H9 (cell line): Measurements from ENCODE around the gene CEP112. TPM values are rescaled to one million over a fixed set of nuclear protein-coding genes. Genes with fewer than 3 reads are reported as not detected.

Source experiments
- DNase-seq: peaks from one replicate; pipeline ENCODE4 v3.0.0-alpha.2; 2017
- H2AFZ ChIP-seq: one replicate; pipeline ENCODE4 v1.6.1; 2013; ENCODE audit warnings: mild to moderate bottlenecking, low read length, control low read depth, moderate library complexity
- H2AK5ac ChIP-seq: 2 replicates; pipeline ENCODE4 v1.6.1; 2013; ENCODE audit warnings: low read length, control low read depth, mixed read lengths; ENCODE audit not compliant: insufficient read length
- H2BK120ac ChIP-seq: one replicate; pipeline ENCODE4 v1.6.1; 2013; ENCODE audit warnings: low read depth, mild to moderate bottlenecking, low read length, control low read depth, inconsistent platforms; ENCODE audit not compliant: poor library complexity, severe bottlenecking
- H2BK12ac ChIP-seq: 2 replicates; pipeline ENCODE4 v1.6.1; 2013; ENCODE audit warnings: low read length, control low read depth, mixed read lengths, low read depth; ENCODE audit not compliant: insufficient read length
- H2BK15ac ChIP-seq: 2 replicates; pipeline ENCODE4 v1.6.1; 2013; ENCODE audit warnings: low read depth, low read length, control low read depth
- H2BK20ac ChIP-seq: one replicate; pipeline ENCODE4 v1.6.1; 2013; ENCODE audit warnings: low read depth, mild to moderate bottlenecking, low read length, control low read depth, inconsistent platforms; ENCODE audit not compliant: poor library complexity, severe bottlenecking
- H2BK5ac ChIP-seq: 2 replicates; pipeline ENCODE4 v1.6.1; 2013; ENCODE audit warnings: low read length, control low read depth, mixed read lengths; ENCODE audit not compliant: insufficient read length
- H3K14ac ChIP-seq: 2 replicates; pipeline ENCODE4 v1.6.1; 2013; ENCODE audit warnings: low read length, control low read depth; ENCODE audit not compliant: insufficient read depth
- H3K18ac ChIP-seq: 2 replicates; pipeline ENCODE4 v1.6.1; 2013; ENCODE audit warnings: low read depth, mild to moderate bottlenecking, mixed read lengths, low read length, control low read depth; ENCODE audit not compliant: insufficient read length
- H3K23ac ChIP-seq: 2 replicates; pipeline ENCODE4 v1.6.1; 2013; ENCODE audit warnings: low read length, control low read depth, mixed read lengths, low read depth; ENCODE audit not compliant: insufficient read length
- H3K23me2 ChIP-seq: 2 replicates; pipeline ENCODE4 v1.6.1; 2013; ENCODE audit warnings: low read depth, mild to moderate bottlenecking, mixed read lengths, low read length, control low read depth; ENCODE audit not compliant: insufficient read length, poor library complexity, severe bottlenecking
- H3K27ac ChIP-seq: 2 replicates; pipeline ENCODE4 v1.5.1; 2013; ENCODE audit warnings: low read length, control low read depth, mixed read lengths, low read depth; ENCODE audit not compliant: insufficient read length
- H3K27me3 ChIP-seq: 2 replicates; pipeline ENCODE4 v1.6.1; 2013; ENCODE audit warnings: low read length, control low read depth, inconsistent platforms; ENCODE audit not compliant: insufficient read depth
- H3K4ac ChIP-seq: 2 replicates; pipeline ENCODE4 v1.6.1; 2013; ENCODE audit warnings: low read depth, mild to moderate bottlenecking, control low read depth, inconsistent platforms, low read length, moderate library complexity
- H3K4me1 ChIP-seq: 2 replicates; pipeline ENCODE4 v1.6.1; 2013; ENCODE audit warnings: low read length, control low read depth, inconsistent platforms; ENCODE audit not compliant: insufficient read depth
- H3K4me2 ChIP-seq: 2 replicates; pipeline ENCODE4 v1.6.1; 2013; ENCODE audit warnings: low read length, control low read depth, mixed read lengths; ENCODE audit not compliant: insufficient read length, insufficient read depth
- H3K56ac ChIP-seq: 2 replicates; pipeline ENCODE4 v1.6.1; 2013; ENCODE audit warnings: low read depth, mild to moderate bottlenecking, mixed read lengths, low read length, control low read depth; ENCODE audit not compliant: insufficient read length
- H3K79me1 ChIP-seq: 2 replicates; pipeline ENCODE4 v1.6.1; 2013; ENCODE audit warnings: low read depth, mild to moderate bottlenecking, moderate library complexity, low read length, control low read depth, inconsistent platforms; ENCODE audit not compliant: insufficient read depth, poor library complexity, severe bottlenecking
- H3K79me2 ChIP-seq: 2 replicates; pipeline ENCODE4 v1.6.1; 2013; ENCODE audit warnings: low read length, control low read depth, inconsistent platforms; ENCODE audit not compliant: insufficient read depth
- H3K9ac ChIP-seq: 2 replicates; pipeline ENCODE4 v1.6.1; 2013; ENCODE audit warnings: low read length, control low read depth, mixed read lengths; ENCODE audit not compliant: insufficient read length; ENCODE audit errors: extremely low read depth
- H3K9me3 ChIP-seq: one replicate; pipeline ENCODE4 v1.6.1; 2013; ENCODE audit warnings: low read depth, low read length, inconsistent platforms; ENCODE audit not compliant: control insufficient read depth
- H3T11ph ChIP-seq: one replicate; pipeline ENCODE4 v1.6.1; 2013; ENCODE audit warnings: mild to moderate bottlenecking, low read length, control low read depth, inconsistent platforms
- H4K20me1 ChIP-seq: one replicate; pipeline ENCODE4 v1.6.1; 2013; ENCODE audit not compliant: control insufficient read depth, insufficient read length, insufficient read depth
- H4K5ac ChIP-seq: 2 replicates; pipeline ENCODE4 v1.6.1; 2013; ENCODE audit warnings: low read depth, mild to moderate bottlenecking, mixed read lengths, low read length, control low read depth; ENCODE audit not compliant: insufficient read length
- H4K8ac ChIP-seq: replicated peaks from 2 replicates; pipeline ENCODE4 v1.6.1; 2013; ENCODE audit warnings: low read length, control low read depth, mixed read lengths, low read depth; ENCODE audit not compliant: insufficient read length
- H4K91ac ChIP-seq: 2 replicates; pipeline ENCODE4 v1.6.1; 2013; ENCODE audit warnings: low read depth, mild to moderate bottlenecking, moderate library complexity, mixed read lengths, low read length, control low read depth; ENCODE audit not compliant: insufficient read length
- H3K27ac Mint-ChIP-seq, 3 experiments: 2 replicates in 2 of 3; 3 replicates in 1 of 3; pipeline ENCODE4 v1.8.0; 2020 to 2021; ENCODE audit warnings: mixed read lengths in 3 of 3, mild to moderate bottlenecking in 1 of 3, moderate library complexity in 1 of 3
- H3K27me3 Mint-ChIP-seq: 2 replicates; pipeline ENCODE4 v1.8.0; 2021; ENCODE audit warnings: low read depth, mild to moderate bottlenecking, moderate library complexity, mixed read lengths
- H3K36me3 Mint-ChIP-seq, 3 experiments: 2 replicates in 2 of 3; 3 replicates in 1 of 3; pipeline ENCODE4 v1.8.0; 2020 to 2021; ENCODE audit warnings: low read depth in 3 of 3, mixed read lengths in 3 of 3; ENCODE audit not compliant: insufficient read depth in 1 of 3
- H3K4me1 Mint-ChIP-seq, 2 experiments: 2 replicates each; pipeline ENCODE4 v1.8.0; 2020; ENCODE audit warnings: mixed read lengths in 2 of 2
- H3K4me3 Mint-ChIP-seq, 2 experiments: 2 replicates in 1 of 2; 3 replicates in 1 of 2; pipeline ENCODE4 v1.8.0; 2020 to 2021; ENCODE audit warnings: mild to moderate bottlenecking in 2 of 2, mixed read lengths in 2 of 2, moderate library complexity in 1 of 2
- H3K9me3 Mint-ChIP-seq, 2 experiments: 2 replicates in 1 of 2; 3 replicates in 1 of 2; pipeline ENCODE4 v1.8.0; 2020; ENCODE audit warnings: mild to moderate bottlenecking in 2 of 2, mixed read lengths in 2 of 2, moderate library complexity in 1 of 2
- CTCF ChIP-seq: fragments of 200-600 bp; sonication (generic); conservative IDR thresholded peaks from 3 replicates; pipeline ENCODE4 v1.8.0; 2021; ENCODE audit warnings: antibody characterized with exemption, mild to moderate bottlenecking
- WGBS: extraction: QIAGEN DNeasy Blood & Tissue Kit; methylation state at CpG from one replicate; pipeline ENCODE4 v1.1.7; 2013; ENCODE audit warnings: missing lambda C conversion rate, low lambda C conversion rate, mixed read lengths; ENCODE audit not compliant: insufficient read length; ENCODE audit errors: extremely low coverage; 5-methylcytosine and 5-hydroxymethylcytosine counted together
- total RNA-seq: library from RNA; stranded (reverse); gene quantifications from 2 replicates; pipeline ENCODE4 v1.2.1, GENCODE V29; 2021

CEP112 gene
- total RNA-seq, 1 experiment from 2014 or later, result 5.4 TPM

- Histone ChIP-seq H3K27ac (no peak overlapping the region), H2BK15ac (no peak overlapping the region), H3K4me2 (no peak overlapping the region), H3T11ph (no peak overlapping the region), H2BK5ac (no peak overlapping the region), H3K23ac (no peak overlapping the region), H2BK120ac (no peak overlapping the region), H2AFZ (no peak overlapping the region), H3K79me1 (no peaks in the 10 kb centered on the region), H4K5ac (no peak overlapping the region), H2BK12ac (no peak overlapping the region), H4K20me1 (no peaks in the 10 kb centered on the region), H4K91ac (no peak overlapping the region), H3K79me2 (no peaks in the 10 kb centered on the region), H4K8ac (no peak overlapping the region), H2BK20ac (no peak overlapping the region), H3K14ac (no peak overlapping the region), H3K9ac (no peak overlapping the region), H3K9me3 (no peaks in the 10 kb centered on the region), H2AK5ac (no peak overlapping the region), H3K56ac (no peak overlapping the region), H3K18ac (no peak overlapping the region), H3K23me2 (no peaks in the 10 kb centered on the region), H3K4me1 (no peaks in the 10 kb centered on the region), H3K4ac (no peak overlapping the region), H3K27me3 (no peaks in the 10 kb centered on the region)
- Mint-ChIP-seq H3K27me3 (peaks cover under 1% of the 10 kb centered on the region; the same call in 1 of the 2 replicates), H3K27ac (no peak overlapping the region), H3K4me3 (no peak overlapping the region), H3K36me3 (peaks cover 0 to 9% (median 5%) of the 10 kb centered on the region in 3 experiments; a peak in 5 of 7 replicates), H3K9me3 (peaks cover 8 to 9% of the 10 kb centered on the region in 2 experiments), H3K4me1 (no peaks in the 10 kb centered on the region; a peak in 1 of 4 replicates)
- DNase-seq, result peak; percentile 49
- WGBS, result no CpG with 5 or more reads among the region's 2 CpGs
- TF ChIP-seq CTCF, result peak; percentile 87
These were observed 203.9 kb downstream of the CEP112 start for GRCh38 chr17:65987988-65988387.
